C4-2B (cell line): Measurements from ENCODE around the gene SCAI.
"Not testable (repeated sequence)": the region's sequence is repeated elsewhere in the genome, so short reads cannot be mapped to it uniquely, and the experiment has no call there.

ENCODE experiments used
- H3K27ac ChIP-seq: fragments of 450-650 bp; 2 replicates; pipeline ENCODE4 v1.5.1; 2017
- CTCF ChIP-seq: fragments of 450-650 bp; conservative IDR thresholded peaks from 2 replicates; pipeline ENCODE4 v1.5.1; 2017; ENCODE audit warnings: mild to moderate bottlenecking
- ZFX ChIP-seq: fragments of 450-650 bp; IDR thresholded peaks from 2 replicates; pipeline ENCODE4 v1.6.1; 2017

SCAI gene

GRCh38 chr9:124983698-124984097 lies 159.6 kb downstream of the SCAI start:
- H3K27ac ChIP-seq, result no peak overlapping the region
- TF ChIP-seq CTCF (no peak), ZFX (no peak)

GRCh38 chr9:124980431-124980830 lies 162.9 kb downstream of the SCAI start:
- TF ChIP-seq CTCF (no peak), ZFX (no peak)
- no peak overlapping the region for H3K27ac ChIP-seq

GRCh38 chr9:124975131-124975530 lies 168.2 kb downstream of the SCAI start:
- H3K27ac ChIP-seq, result no peak overlapping the region
- TF ChIP-seq CTCF (no peak), ZFX (no peak)

- H3K27ac ChIP-seq, result no peak overlapping the region
- TF ChIP-seq ZFX, result no peak
- TF ChIP-seq CTCF, result no peak
These were observed 169.5 kb downstream of the SCAI start for GRCh38 chr9:124973807-124974206.

- H3K27ac ChIP-seq, result no peak overlapping the region
- TF ChIP-seq CTCF, result no peak
- no peak for TF ChIP-seq ZFX
These were observed 171.0 kb downstream of the SCAI start for GRCh38 chr9:124972241-124972770.

GRCh38 chr9:124969401-124969800 lies 173.9 kb downstream of the SCAI start:
- TF ChIP-seq CTCF (no peak), ZFX (no peak)
- H3K27ac ChIP-seq, result no peak overlapping the region

- no peak overlapping the region for H3K27ac ChIP-seq
- TF ChIP-seq ZFX, result no peak
- no peak for TF ChIP-seq CTCF
These were observed 175.1 kb downstream of the SCAI start for GRCh38 chr9:124968238-124968637.

- H3K27ac ChIP-seq, result not testable (repeated sequence)
These were observed 177.4 kb downstream of the SCAI start for GRCh38 chr9:124965775-124966568.
